Retinal pigment epithelial cell (primary cell): ENCODE results near the gene TGM1.

Experiments used
- DNase-seq: peaks from one replicate; pipeline ENCODE4 v3.0.0-alpha.2; 2010; ENCODE audit warnings: low read depth
- H3K4me3 ChIP-seq: 2 replicates; pipeline ENCODE4 v1.5.1; 2011; ENCODE audit warnings: mild to moderate bottlenecking, low read length, control low read depth, moderate library complexity
- TF ChIP-seq, protein P1 (sequence below): conservative IDR thresholded peaks from 2 replicates; pipeline ENCODE4 v1.5.1; 2011; ENCODE audit warnings: low read depth, low read length, control low read depth, inconsistent platforms

TGM1 gene

DNA sequence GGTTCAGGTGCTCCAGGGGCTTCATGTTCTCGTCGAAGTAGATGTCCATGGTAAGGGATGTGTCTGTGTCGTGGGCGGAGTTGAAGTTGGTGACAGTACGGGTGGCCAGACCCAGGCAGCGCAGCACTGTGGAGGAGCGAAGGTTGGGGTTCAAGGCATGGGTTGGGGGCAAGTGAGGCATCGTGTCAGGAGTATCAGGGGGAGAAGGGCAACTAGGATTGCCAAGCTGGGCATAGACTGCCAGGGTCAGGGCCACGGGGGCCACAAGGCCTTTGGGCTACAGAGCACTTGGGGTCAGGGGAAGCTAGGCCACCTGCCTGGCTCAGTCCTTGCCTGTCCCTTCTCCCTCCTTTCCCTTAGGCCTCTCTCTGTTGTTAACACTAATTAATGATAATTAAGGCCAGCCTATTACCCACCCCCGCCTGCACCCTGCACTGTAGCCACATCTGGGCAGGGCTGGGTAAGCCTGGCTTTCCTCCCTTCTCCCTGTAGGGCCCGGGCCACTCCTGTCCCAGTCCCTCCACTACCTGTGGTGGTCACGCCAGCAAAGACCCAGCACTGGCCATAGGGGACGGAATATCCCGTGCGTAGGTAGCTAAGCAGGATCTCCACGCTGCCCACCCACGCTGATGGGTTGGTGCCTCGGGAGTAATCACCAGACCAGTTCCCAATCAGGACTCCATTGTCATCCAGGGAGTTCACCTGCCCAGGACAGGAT lies 4.3 kb downstream of the TGM1 start:
- TF ChIP-seq, protein P1, sequence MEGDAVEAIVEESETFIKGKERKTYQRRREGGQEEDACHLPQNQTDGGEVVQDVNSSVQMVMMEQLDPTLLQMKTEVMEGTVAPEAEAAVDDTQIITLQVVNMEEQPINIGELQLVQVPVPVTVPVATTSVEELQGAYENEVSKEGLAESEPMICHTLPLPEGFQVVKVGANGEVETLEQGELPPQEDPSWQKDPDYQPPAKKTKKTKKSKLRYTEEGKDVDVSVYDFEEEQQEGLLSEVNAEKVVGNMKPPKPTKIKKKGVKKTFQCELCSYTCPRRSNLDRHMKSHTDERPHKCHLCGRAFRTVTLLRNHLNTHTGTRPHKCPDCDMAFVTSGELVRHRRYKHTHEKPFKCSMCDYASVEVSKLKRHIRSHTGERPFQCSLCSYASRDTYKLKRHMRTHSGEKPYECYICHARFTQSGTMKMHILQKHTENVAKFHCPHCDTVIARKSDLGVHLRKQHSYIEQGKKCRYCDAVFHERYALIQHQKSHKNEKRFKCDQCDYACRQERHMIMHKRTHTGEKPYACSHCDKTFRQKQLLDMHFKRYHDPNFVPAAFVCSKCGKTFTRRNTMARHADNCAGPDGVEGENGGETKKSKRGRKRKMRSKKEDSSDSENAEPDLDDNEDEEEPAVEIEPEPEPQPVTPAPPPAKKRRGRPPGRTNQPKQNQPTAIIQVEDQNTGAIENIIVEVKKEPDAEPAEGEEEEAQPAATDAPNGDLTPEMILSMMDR, result no peak
- no peak for DNase-seq
- no peak overlapping the region for H3K4me3 ChIP-seq

DNA sequence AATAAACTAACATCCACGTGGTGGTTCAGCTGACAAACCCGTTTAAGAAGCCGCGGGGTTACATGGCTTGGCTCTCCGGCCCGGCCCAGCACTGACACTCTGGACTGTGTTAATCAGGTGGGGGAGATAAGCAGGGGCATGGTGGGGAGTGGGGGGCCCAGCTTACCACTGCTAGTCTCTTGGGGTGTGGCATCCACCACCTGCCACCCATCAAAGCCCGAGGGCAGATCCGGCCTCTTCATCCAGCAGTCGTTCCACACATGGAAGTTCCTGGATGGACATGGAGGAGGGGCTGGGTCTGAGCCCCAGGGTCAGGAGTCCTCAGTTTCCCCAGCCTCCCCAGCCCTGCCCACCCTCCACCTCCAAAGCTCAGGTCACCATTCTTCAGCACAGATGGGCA lies 4.9 kb downstream of the TGM1 start:
- TF ChIP-seq, protein P1, result no peak
- no peak overlapping the region for H3K4me3 ChIP-seq
- DNase-seq, result no peak

DNA sequence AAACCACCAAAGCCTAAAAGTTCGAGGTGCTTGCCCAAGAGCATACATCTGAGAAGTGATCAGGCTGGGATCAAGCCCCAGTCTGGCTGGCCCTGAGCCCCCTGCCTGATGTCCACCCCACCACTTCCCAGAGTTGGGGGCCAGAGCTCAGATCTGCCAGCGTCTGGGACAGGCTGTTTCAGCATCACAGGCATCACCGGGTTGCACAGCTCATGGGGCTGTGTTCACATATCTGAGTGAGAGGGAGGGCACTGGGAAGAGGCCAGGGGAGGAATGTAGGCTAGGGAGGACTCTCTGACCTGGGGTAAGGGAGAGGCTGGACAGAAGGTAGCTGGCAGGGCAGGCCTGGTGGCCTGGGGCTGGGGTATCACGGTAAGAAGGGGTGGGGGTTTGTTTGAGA lies 6.0 kb downstream of the TGM1 start:
- DNase-seq, result no peak
- no peak overlapping the region for H3K4me3 ChIP-seq
- TF ChIP-seq, protein P1, result no peak

DNA sequence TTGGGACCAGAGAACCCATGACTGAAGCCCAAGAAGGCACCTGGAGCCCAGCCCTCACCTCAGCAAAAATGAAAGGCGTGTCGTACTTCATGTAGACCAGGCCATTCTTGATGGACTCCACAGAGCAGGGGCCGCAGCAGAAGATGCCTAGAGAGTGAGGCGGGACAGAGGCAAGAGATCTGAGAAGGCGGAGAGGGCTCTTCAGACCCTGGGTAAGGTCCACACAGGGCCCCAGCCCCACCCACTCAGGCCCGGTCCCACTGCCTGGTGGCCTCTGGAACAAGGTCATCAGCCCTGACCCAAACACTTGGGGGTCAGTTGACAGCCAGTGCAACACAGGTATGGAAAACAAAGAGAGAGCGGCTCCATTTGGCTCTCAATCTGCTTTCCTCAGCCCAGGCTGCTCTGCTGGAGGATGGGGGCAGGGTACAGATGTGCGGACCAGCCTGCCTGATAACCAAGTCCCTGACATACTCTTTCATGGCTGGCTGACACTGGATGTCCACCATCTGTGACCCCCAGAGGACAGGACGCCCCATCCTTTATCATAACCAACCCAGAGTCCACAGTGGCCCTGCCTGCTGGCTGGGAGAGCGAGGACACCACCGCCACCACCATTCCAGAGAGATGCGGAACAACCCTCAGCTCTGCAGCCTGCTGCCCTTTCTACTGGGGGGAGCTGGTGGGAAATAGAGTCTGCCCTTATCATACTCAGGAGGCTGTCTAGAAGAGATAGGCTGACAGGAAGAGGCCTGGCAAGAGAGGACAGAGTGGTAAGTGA lies 6.9 kb downstream of the TGM1 start:
- no peak for DNase-seq
- TF ChIP-seq, protein P1, result no peak

DNA sequence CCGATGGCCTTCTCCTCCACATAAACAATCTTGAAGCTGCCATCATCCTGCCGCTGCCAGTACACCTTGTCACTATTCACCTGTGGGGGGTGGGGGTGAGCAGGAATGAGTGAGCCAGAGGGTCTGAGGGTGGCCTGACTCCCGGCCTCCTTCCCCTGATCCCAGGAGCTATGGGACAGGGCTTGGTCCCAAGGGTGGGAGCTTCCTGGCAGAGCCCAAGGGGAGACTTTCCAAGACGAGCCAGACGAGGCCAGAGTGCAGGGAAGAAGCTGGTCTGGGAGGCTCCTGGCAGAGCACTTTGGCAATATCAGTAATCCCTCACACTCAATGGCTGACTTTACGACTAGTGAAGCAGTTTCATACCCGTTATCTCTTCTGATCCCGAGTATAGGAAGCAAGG lies 7.5 kb downstream of the TGM1 start:
- DNase-seq, result no peak
- TF ChIP-seq, protein P1, result no peak
- H3K4me3 ChIP-seq, result no peak overlapping the region

More for the DNA sequence above, 6.9 kb downstream of the TGM1 start:
- H3K4me3 ChIP-seq, result no peak overlapping the region

DNA sequence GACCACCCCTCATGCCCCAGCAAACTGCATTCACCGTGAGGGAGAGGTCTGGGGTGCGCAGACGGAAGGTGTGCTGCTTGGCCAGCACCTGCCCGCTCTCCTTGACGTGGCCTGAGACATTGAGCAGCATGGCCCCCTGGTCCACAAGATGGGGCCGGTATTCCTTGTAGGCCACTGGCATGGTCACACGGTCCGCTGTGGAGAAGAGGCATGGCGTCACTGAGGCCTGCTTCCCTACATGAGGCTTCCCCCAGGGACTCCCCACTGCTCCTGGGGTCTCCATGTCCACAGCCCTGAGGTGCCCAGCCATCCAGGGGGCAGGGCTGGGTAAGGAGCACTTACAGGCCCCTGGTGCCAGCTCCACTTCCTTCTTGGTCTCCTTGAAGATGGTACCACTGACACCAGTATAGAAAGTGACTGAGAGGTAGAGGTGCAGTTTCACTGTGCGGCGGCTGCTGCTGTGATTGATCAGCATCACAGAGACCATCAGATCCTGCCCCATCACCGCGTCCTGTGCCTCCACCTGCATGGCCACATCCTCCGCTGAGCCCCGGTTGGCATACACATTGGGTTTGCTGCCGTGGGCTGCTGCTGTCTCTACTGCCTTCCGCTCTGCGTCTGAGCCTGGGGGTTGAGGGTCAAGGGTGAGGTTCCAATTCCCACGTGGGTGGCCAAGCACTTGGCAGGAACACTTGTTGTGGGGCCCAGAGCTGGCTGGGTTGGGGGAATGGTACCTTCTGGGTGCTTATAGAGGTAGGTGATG lies 8.2 kb downstream of the TGM1 start:
- H3K4me3 ChIP-seq, result no peak overlapping the region
- no peak for DNase-seq
- TF ChIP-seq, protein P1, result no peak
